ENCODE results near the gene NDUFAF4.

NDUFAF4 gene

GRCh38 chr6:96926425-96926824 is 28.7 kb upstream of the NDUFAF4 start:
- no peak overlapping the region for H3K9ac ChIP-seq (ENCODE audit: low read depth in 1 of 2, low read length in 2 of 2)
- no peaks in the 10 kb centered on the region for H3K27me3 ChIP-seq (ENCODE audit: control insufficient read depth in 1 of 2, insufficient read depth in 2 of 2, low read length in 2 of 2)
- no peak overlapping the region for H3K4me3 ChIP-seq (ENCODE audit: low read depth in 1 of 2, low read length in 2 of 2)
- H3K27ac ChIP-seq (ENCODE audit: low read depth, low read length): no peak overlapping the region
- no peaks in the 10 kb centered on the region for H3K36me3 ChIP-seq (ENCODE audit: control insufficient read depth in 1 of 2, insufficient read depth in 2 of 2, low read length in 2 of 2)
- peaks cover 0 to 15% of the 10 kb centered on the region in 2 donors for H3K4me1 ChIP-seq (ENCODE audit: control insufficient read depth in 1 of 2, insufficient read depth in 2 of 2, low read length in 2 of 2)
- no peaks in the 10 kb centered on the region for H3K9me3 ChIP-seq (ENCODE audit: control insufficient read depth in 1 of 2, low read length in 2 of 2)

- Histone ChIP-seq H3K27ac (ENCODE audit: low read depth, low read length) (no peak overlapping the region), H3K36me3 (ENCODE audit: control insufficient read depth in 1 of 2, insufficient read depth in 2 of 2, low read length in 2 of 2) (no peaks in the 10 kb centered on the region), H3K4me3 (ENCODE audit: low read depth in 1 of 2, low read length in 2 of 2) (peak overlapping the region; percentile 87 to 90), H3K9me3 (ENCODE audit: control insufficient read depth in 1 of 2, low read length in 2 of 2) (no peaks in the 10 kb centered on the region), H3K9ac (ENCODE audit: low read depth in 1 of 2, low read length in 2 of 2) (peak overlapping the region; percentile 77 to 80), H3K27me3 (ENCODE audit: control insufficient read depth in 1 of 2, insufficient read depth in 2 of 2, low read length in 2 of 2) (no peaks in the 10 kb centered on the region), H3K4me1 (ENCODE audit: control insufficient read depth in 1 of 2, insufficient read depth in 2 of 2, low read length in 2 of 2) (peaks cover 0 to 15% of the 10 kb centered on the region in 2 donors)
Measured at GRCh38 chr6:96925290-96925687, 27.6 kb upstream of the NDUFAF4 start.

- Histone ChIP-seq H3K9ac (ENCODE audit: low read depth in 1 of 2, low read length in 2 of 2) (peak overlapping the region; percentile 65 to 79), H3K27me3 (ENCODE audit: control insufficient read depth in 1 of 2, insufficient read depth in 2 of 2, low read length in 2 of 2) (no peaks in the 10 kb centered on the region), H3K4me3 (ENCODE audit: low read depth in 1 of 2, low read length in 2 of 2) (peak overlapping the region; percentile 80 to 81), H3K9me3 (ENCODE audit: control insufficient read depth in 1 of 2, low read length in 2 of 2) (no peaks in the 10 kb centered on the region), H3K4me1 (ENCODE audit: control insufficient read depth in 1 of 2, insufficient read depth in 2 of 2, low read length in 2 of 2) (peaks cover 0 to 15% of the 10 kb centered on the region in 2 donors), H3K36me3 (ENCODE audit: control insufficient read depth in 1 of 2, insufficient read depth in 2 of 2, low read length in 2 of 2) (no peaks in the 10 kb centered on the region), H3K27ac (ENCODE audit: low read depth, low read length) (peak overlapping the region; percentile 78)
Measured at GRCh38 chr6:96923871-96924493, 26.3 kb upstream of the NDUFAF4 start.

GRCh38 chr6:96923400-96923799 is 25.7 kb upstream of the NDUFAF4 start:
- Histone ChIP-seq H3K9me3 (ENCODE audit: control insufficient read depth in 1 of 2, low read length in 2 of 2) (no peaks in the 10 kb centered on the region), H3K27me3 (ENCODE audit: control insufficient read depth in 1 of 2, insufficient read depth in 2 of 2, low read length in 2 of 2) (no peaks in the 10 kb centered on the region), H3K4me3 (ENCODE audit: low read depth in 1 of 2, low read length in 2 of 2) (peak overlapping the region; percentile 80 to 81), H3K27ac (ENCODE audit: low read depth, low read length) (no peak overlapping the region), H3K9ac (ENCODE audit: low read depth in 1 of 2, low read length in 2 of 2) (peak overlapping the region in 1 of 2 donors; percentile 16), H3K4me1 (ENCODE audit: control insufficient read depth in 1 of 2, insufficient read depth in 2 of 2, low read length in 2 of 2) (peaks cover 0 to 15% of the 10 kb centered on the region in 2 donors), H3K36me3 (ENCODE audit: control insufficient read depth in 1 of 2, insufficient read depth in 2 of 2, low read length in 2 of 2) (no peaks in the 10 kb centered on the region)

- Histone ChIP-seq H3K27ac (ENCODE audit: low read depth, low read length) (no peak overlapping the region), H3K27me3 (ENCODE audit: control insufficient read depth in 1 of 2, insufficient read depth in 2 of 2, low read length in 2 of 2) (peaks cover 0 to 4% of the 10 kb centered on the region in 2 donors), H3K9ac (ENCODE audit: low read depth in 1 of 2, low read length in 2 of 2) (no peak overlapping the region), H3K36me3 (ENCODE audit: control insufficient read depth in 1 of 2, insufficient read depth in 2 of 2, low read length in 2 of 2) (no peaks in the 10 kb centered on the region), H3K9me3 (ENCODE audit: control insufficient read depth in 1 of 2, low read length in 2 of 2) (no peaks in the 10 kb centered on the region), H3K4me3 (ENCODE audit: low read depth in 1 of 2, low read length in 2 of 2) (no peak overlapping the region), H3K4me1 (ENCODE audit: control insufficient read depth in 1 of 2, insufficient read depth in 2 of 2, low read length in 2 of 2) (no peaks in the 10 kb centered on the region)
Measured at GRCh38 chr6:96917098-96917497, 19.4 kb upstream of the NDUFAF4 start.

- Histone ChIP-seq H3K27ac (ENCODE audit: low read depth, low read length) (no peak overlapping the region), H3K27me3 (ENCODE audit: control insufficient read depth in 1 of 2, insufficient read depth in 2 of 2, low read length in 2 of 2) (peaks cover 0 to 4% of the 10 kb centered on the region in 2 donors), H3K9me3 (ENCODE audit: control insufficient read depth in 1 of 2, low read length in 2 of 2) (no peaks in the 10 kb centered on the region), H3K4me1 (ENCODE audit: control insufficient read depth in 1 of 2, insufficient read depth in 2 of 2, low read length in 2 of 2) (peaks cover 7 to 8% of the 10 kb centered on the region in 2 donors), H3K36me3 (ENCODE audit: control insufficient read depth in 1 of 2, insufficient read depth in 2 of 2, low read length in 2 of 2) (no peaks in the 10 kb centered on the region), H3K4me3 (ENCODE audit: low read depth in 1 of 2, low read length in 2 of 2) (no peak overlapping the region), H3K9ac (ENCODE audit: low read depth in 1 of 2, low read length in 2 of 2) (no peak overlapping the region)
Measured at GRCh38 chr6:96913621-96914020, 15.9 kb upstream of the NDUFAF4 start.

GRCh38 chr6:96911751-96912150 is 14.1 kb upstream of the NDUFAF4 start:
- Histone ChIP-seq H3K27ac (ENCODE audit: low read depth, low read length) (no peak overlapping the region), H3K27me3 (ENCODE audit: control insufficient read depth in 1 of 2, insufficient read depth in 2 of 2, low read length in 2 of 2) (no peaks in the 10 kb centered on the region), H3K36me3 (ENCODE audit: control insufficient read depth in 1 of 2, insufficient read depth in 2 of 2, low read length in 2 of 2) (no peaks in the 10 kb centered on the region), H3K9ac (ENCODE audit: low read depth in 1 of 2, low read length in 2 of 2) (no peak overlapping the region), H3K4me3 (ENCODE audit: low read depth in 1 of 2, low read length in 2 of 2) (no peak overlapping the region), H3K4me1 (ENCODE audit: control insufficient read depth in 1 of 2, insufficient read depth in 2 of 2, low read length in 2 of 2) (peaks cover 7 to 12% of the 10 kb centered on the region in 2 donors), H3K9me3 (ENCODE audit: control insufficient read depth in 1 of 2, low read length in 2 of 2) (no peaks in the 10 kb centered on the region)

GRCh38 chr6:96911171-96911570 is 13.5 kb upstream of the NDUFAF4 start:
- Histone ChIP-seq H3K4me1 (ENCODE audit: control insufficient read depth in 1 of 2, insufficient read depth in 2 of 2, low read length in 2 of 2) (peaks cover 7 to 12% of the 10 kb centered on the region in 2 donors), H3K9ac (ENCODE audit: low read depth in 1 of 2, low read length in 2 of 2) (no peak overlapping the region), H3K9me3 (ENCODE audit: control insufficient read depth in 1 of 2, low read length in 2 of 2) (no peaks in the 10 kb centered on the region), H3K27ac (ENCODE audit: low read depth, low read length) (no peak overlapping the region), H3K4me3 (ENCODE audit: low read depth in 1 of 2, low read length in 2 of 2) (no peak overlapping the region), H3K27me3 (ENCODE audit: control insufficient read depth in 1 of 2, insufficient read depth in 2 of 2, low read length in 2 of 2) (no peaks in the 10 kb centered on the region), H3K36me3 (ENCODE audit: control insufficient read depth in 1 of 2, insufficient read depth in 2 of 2, low read length in 2 of 2) (no peaks in the 10 kb centered on the region)

- H3K4me3 ChIP-seq (ENCODE audit: low read depth in 1 of 2, low read length in 2 of 2): no peak overlapping the region
- no peak overlapping the region for H3K27ac ChIP-seq (ENCODE audit: low read depth, low read length)
- H3K9ac ChIP-seq (ENCODE audit: low read depth in 1 of 2, low read length in 2 of 2): no peak overlapping the region
- peaks cover 7 to 12% of the 10 kb centered on the region in 2 donors for H3K4me1 ChIP-seq (ENCODE audit: control insufficient read depth in 1 of 2, insufficient read depth in 2 of 2, low read length in 2 of 2)
- no peaks in the 10 kb centered on the region for H3K36me3 ChIP-seq (ENCODE audit: control insufficient read depth in 1 of 2, insufficient read depth in 2 of 2, low read length in 2 of 2)
- H3K27me3 ChIP-seq (ENCODE audit: control insufficient read depth in 1 of 2, insufficient read depth in 2 of 2, low read length in 2 of 2): no peaks in the 10 kb centered on the region
- H3K9me3 ChIP-seq (ENCODE audit: control insufficient read depth in 1 of 2, low read length in 2 of 2): no peaks in the 10 kb centered on the region
Measured at GRCh38 chr6:96909811-96910210, 12.1 kb upstream of the NDUFAF4 start.

- Histone ChIP-seq H3K36me3 (ENCODE audit: control insufficient read depth in 1 of 2, insufficient read depth in 2 of 2, low read length in 2 of 2) (no peaks in the 10 kb centered on the region), H3K27me3 (ENCODE audit: control insufficient read depth in 1 of 2, insufficient read depth in 2 of 2, low read length in 2 of 2) (no peaks in the 10 kb centered on the region), H3K9me3 (ENCODE audit: control insufficient read depth in 1 of 2, low read length in 2 of 2) (no peaks in the 10 kb centered on the region), H3K9ac (ENCODE audit: low read depth in 1 of 2, low read length in 2 of 2) (no peak overlapping the region), H3K27ac (ENCODE audit: low read depth, low read length) (no peak overlapping the region), H3K4me1 (ENCODE audit: control insufficient read depth in 1 of 2, insufficient read depth in 2 of 2, low read length in 2 of 2) (peaks cover 7 to 12% of the 10 kb centered on the region in 2 donors), H3K4me3 (ENCODE audit: low read depth in 1 of 2, low read length in 2 of 2) (no peak overlapping the region)
Measured at GRCh38 chr6:96907498-96907897, 9.8 kb upstream of the NDUFAF4 start.

Measured in duodenal mucosa (tissue), 2 donors.